ENCODE measurements around the gene SLC41A3. TPM values are rescaled to one million over a fixed set of nuclear protein-coding genes. Genes with fewer than 3 reads are reported as not detected.

Gene SLC41A3
- total RNA-seq, 4 donors from 2014 or later = 21.8 to 31.9 (median 31.1) TPM

DNA sequence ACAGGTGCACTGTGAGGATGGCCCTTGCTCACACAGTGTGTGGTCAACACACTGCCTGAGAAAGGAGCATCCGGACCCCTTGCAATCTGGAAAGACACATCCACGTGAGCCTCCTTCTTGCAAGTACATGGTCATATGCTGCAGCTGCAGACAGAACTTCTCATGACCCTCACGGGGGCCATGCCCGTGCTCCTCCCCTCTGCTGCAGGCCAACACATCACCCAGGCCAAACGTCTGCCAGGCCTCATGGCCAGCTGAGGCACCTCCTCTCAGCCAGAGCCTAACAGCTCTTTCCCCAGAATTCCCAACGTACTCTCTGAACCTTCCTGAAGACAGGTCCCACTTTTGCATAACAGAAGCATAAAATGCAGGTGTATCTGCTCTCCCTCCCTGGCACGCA lies 25.3 kb downstream of the SLC41A3 start:
- TF ChIP-seq, protein P1, sequence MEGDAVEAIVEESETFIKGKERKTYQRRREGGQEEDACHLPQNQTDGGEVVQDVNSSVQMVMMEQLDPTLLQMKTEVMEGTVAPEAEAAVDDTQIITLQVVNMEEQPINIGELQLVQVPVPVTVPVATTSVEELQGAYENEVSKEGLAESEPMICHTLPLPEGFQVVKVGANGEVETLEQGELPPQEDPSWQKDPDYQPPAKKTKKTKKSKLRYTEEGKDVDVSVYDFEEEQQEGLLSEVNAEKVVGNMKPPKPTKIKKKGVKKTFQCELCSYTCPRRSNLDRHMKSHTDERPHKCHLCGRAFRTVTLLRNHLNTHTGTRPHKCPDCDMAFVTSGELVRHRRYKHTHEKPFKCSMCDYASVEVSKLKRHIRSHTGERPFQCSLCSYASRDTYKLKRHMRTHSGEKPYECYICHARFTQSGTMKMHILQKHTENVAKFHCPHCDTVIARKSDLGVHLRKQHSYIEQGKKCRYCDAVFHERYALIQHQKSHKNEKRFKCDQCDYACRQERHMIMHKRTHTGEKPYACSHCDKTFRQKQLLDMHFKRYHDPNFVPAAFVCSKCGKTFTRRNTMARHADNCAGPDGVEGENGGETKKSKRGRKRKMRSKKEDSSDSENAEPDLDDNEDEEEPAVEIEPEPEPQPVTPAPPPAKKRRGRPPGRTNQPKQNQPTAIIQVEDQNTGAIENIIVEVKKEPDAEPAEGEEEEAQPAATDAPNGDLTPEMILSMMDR (IDR thresholded peaks at IDR 0.05; ENCODE audit: low read depth) = no peak

DNA sequence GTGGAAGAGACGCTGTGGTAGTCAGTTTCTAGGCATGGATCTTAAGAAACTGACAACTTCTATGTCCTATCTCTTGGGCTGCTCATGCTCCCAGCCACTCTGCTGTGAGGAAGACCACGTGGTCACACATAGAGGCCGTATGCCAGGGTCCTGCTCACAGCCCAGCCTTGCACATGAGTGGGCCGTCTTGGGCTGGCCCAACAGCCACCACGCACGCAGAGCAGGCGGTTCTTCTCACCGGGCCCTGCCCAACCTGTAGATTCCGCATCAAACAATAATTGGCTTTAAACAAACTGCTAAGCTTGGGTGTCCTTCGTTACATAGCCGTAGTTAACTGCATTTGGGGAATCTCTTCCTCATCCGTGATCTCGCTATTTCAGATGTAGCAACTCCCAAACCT lies 26.0 kb downstream of the SLC41A3 start:
- TF ChIP-seq, protein P1 (IDR thresholded peaks at IDR 0.05; ENCODE audit: low read depth) = no peak

DNA sequence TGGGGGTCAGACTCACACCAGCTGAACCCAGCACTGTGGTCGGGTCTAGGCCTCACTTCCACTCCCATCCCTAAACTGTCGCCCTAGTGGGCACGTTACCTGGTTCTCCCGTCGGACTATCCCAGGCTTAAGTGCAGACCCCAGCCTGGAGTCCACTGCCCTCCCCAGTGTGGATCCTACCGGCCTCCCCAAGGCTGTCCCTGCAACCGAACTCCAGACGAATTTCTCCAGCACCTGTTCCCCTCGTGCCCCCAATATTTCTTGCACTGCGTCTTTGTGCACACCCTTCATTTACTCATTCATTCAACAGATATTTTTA lies 26.5 kb downstream of the SLC41A3 start:
- TF ChIP-seq, protein P1 (IDR thresholded peaks at IDR 0.05; ENCODE audit: low read depth) = no peak

DNA sequence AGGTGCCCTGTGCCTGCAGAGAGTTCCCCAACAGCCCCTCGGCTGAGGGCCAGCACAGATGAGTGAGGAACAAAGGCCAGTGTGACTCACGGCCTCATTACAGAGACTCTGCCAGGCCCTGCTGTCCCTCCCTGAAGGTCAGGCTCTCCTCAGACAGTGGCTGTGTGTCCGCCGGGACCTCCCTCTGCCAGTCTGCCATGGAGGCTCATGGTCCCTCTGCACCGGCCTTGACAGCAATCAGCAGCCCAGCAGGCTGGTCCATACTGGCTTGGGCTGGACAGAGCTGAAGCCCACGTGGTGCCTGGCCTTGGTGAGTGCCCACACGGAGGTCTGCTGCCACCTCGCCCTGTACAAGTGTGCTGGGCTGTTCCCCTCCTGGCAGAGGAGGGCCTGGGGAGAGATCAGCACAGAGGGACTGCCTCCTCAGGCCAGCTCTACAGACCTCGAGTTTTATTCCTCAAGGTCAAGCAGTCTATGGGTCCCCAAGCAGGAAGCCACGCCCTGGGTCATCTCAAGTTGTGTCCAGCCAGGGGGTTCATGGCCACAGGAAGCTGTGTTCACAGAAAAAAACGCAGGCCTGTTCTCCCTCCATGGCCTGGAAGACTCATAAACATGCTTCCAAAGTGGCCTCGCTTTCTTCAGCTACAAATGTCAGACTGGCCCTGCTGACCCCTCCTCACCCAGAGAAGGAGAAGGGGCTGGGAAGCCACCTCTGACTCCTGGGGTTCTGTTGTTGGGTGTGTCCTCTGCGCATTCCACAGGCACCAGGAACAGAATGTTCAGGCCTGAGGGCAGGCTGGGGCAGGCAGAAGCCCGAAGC lies 27.0 kb downstream of the SLC41A3 start:
- TF ChIP-seq, protein P1 (IDR thresholded peaks at IDR 0.05; ENCODE audit: low read depth) = no peak

DNA sequence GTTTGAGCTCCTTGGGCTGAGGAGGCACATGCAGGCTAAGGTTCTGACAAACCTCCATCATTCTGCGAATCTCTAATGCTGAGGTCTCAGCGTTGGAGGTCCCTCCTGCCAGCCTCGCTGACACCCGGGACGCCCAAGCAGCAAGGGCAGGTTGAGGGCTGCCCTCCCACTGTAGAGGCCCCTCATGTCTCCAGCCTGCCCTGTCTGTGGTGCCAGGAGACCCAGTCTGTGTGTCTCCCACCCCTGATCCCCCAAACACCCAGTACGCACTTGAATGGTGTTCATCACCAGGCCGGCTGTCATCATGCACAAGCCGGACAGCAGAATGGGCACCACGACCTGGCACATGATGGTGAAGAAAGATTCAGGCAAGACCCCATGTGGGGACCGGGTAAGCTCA lies 27.8 kb downstream of the SLC41A3 start:
- TF ChIP-seq, protein P1 (IDR thresholded peaks at IDR 0.05; ENCODE audit: low read depth) = no peak

- TF ChIP-seq, protein P1 (IDR thresholded peaks at IDR 0.05; ENCODE audit: low read depth) = no peak
These were observed 29.1 kb downstream of the SLC41A3 start for GRCh38 chr3:126054870-126055269.

DNA sequence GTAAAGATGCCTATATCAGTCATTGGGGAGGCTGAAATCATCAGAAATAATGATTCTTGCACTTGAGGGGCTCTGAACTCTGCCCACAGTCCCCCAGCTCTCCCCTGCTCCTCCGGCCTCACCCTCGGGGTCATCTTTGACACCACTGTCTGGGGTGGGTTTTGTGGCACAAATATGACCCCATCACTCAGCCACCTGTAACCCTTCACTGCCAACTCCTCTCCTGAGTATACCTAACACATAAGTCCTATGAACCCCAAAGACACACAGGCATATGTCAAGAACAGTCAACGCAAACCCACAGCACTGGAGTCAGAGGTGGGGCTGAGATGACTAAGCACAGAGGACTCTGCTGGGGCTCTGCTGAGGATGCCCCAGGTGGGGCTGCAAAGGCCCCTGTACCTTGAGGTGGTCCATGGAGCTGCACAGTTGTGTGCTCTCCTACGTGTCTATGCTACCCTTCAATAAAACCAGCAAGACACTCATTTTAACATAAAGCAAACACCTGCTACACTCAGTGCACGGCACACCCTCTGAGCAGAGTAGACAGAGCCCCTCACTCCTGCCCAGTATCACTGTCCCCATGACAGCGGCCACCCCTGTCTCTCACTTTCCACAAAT lies 29.9 kb downstream of the SLC41A3 start:
- TF ChIP-seq, protein P1 (IDR thresholded peaks at IDR 0.05; ENCODE audit: low read depth) = no peak

All from subcutaneous adipose tissue (tissue), 4 donors.